Measurements from ENCODE around the gene PDE9A.

DNA sequence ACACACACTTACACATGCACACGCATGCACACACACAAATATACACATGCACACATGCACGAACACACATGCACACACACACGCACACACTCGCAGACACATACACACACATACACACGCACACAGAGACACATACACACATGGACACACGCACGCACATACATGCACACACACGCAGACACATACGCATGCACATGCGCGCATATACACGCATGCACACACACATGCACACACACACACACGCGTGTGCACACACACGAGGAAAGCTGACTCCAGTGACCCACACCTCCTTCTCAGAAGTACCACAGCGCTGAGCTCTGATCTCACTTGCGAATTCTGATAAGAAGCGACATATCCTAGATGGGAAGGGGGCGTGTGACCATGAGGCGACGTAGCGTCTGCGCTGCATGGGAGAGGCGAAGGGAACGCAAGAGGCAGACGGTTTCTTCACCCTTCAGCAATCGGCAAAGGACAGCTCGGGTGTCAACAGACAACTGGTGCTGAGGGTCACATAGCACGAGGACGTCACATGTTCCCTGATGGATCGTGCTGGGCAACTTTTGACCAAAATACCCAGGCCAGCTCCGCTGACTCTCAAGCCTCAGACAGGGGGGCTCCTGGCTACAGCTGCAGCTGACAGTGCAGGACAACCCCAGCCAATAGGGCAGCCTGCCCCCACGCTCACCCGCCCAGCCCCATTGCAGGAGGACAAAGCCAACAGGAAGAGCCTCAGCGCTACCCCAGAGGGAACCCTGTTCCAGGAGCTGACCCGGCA lies 16.0 kb upstream of the PDE9A start:
- no peak for TF ChIP-seq POLR2A (IDR thresholded peaks at IDR 0.05)
- TF ChIP-seq, protein P1, sequence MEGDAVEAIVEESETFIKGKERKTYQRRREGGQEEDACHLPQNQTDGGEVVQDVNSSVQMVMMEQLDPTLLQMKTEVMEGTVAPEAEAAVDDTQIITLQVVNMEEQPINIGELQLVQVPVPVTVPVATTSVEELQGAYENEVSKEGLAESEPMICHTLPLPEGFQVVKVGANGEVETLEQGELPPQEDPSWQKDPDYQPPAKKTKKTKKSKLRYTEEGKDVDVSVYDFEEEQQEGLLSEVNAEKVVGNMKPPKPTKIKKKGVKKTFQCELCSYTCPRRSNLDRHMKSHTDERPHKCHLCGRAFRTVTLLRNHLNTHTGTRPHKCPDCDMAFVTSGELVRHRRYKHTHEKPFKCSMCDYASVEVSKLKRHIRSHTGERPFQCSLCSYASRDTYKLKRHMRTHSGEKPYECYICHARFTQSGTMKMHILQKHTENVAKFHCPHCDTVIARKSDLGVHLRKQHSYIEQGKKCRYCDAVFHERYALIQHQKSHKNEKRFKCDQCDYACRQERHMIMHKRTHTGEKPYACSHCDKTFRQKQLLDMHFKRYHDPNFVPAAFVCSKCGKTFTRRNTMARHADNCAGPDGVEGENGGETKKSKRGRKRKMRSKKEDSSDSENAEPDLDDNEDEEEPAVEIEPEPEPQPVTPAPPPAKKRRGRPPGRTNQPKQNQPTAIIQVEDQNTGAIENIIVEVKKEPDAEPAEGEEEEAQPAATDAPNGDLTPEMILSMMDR (IDR thresholded peaks at IDR 0.05): no peak
